Measurements from ENCODE around the gene BLMH. TPM values are rescaled to one million over a fixed set of nuclear protein-coding genes. Genes with fewer than 3 reads are reported as not detected.

BLMH gene
- total RNA-seq, 1 donor from 2014 or later, result 40.3 TPM

DNA sequence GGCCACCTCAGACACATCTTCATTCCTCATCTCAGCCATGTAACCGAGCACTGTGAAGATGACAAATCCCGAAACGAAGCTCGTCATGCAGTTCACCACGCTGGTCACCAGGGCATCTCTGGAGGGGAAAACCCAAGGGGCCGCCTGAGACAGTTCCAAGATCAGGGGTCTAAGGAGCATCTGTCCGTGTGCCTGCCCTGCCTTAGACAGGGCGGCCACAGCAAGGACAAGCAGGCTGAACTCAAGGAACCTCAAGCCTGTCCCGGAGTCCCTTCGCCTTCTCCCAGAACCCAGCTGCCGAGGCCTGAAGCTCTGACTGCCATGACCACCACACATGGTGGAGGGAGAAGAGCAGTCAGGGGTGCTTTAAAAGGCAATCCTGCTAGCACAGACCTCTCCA lies 79.0 kb downstream of the BLMH start:
- ATAC-seq (ENCODE audit: low read depth) (peak; percentile 47), DNase-seq (no peak)
- Mint-ChIP-seq H3K4me1 (peaks cover 9% of the 10 kb centered on the region), H3K27ac (no peak overlapping the region), H3K9me3 (no peaks in the 10 kb centered on the region), H3K4me3 (no peak overlapping the region), H3K36me3 (ENCODE audit: low read depth) (no peaks in the 10 kb centered on the region), H3K27me3 (peaks cover 4% of the 10 kb centered on the region)
- TF ChIP-seq, protein P1, sequence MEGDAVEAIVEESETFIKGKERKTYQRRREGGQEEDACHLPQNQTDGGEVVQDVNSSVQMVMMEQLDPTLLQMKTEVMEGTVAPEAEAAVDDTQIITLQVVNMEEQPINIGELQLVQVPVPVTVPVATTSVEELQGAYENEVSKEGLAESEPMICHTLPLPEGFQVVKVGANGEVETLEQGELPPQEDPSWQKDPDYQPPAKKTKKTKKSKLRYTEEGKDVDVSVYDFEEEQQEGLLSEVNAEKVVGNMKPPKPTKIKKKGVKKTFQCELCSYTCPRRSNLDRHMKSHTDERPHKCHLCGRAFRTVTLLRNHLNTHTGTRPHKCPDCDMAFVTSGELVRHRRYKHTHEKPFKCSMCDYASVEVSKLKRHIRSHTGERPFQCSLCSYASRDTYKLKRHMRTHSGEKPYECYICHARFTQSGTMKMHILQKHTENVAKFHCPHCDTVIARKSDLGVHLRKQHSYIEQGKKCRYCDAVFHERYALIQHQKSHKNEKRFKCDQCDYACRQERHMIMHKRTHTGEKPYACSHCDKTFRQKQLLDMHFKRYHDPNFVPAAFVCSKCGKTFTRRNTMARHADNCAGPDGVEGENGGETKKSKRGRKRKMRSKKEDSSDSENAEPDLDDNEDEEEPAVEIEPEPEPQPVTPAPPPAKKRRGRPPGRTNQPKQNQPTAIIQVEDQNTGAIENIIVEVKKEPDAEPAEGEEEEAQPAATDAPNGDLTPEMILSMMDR (IDR thresholded peaks at IDR 0.05), result no peak
- ChIA-PET CTCF (no interaction called here), POLR2A (interaction anchor here (0.6 kb wide), 1 partner anchor 95 kb away, joined by 4 read pairs; no protein-coding TSS in a partner anchor)
- intact Hi-C loops (cut with micrococcal nuclease), result no loop called here

DNA sequence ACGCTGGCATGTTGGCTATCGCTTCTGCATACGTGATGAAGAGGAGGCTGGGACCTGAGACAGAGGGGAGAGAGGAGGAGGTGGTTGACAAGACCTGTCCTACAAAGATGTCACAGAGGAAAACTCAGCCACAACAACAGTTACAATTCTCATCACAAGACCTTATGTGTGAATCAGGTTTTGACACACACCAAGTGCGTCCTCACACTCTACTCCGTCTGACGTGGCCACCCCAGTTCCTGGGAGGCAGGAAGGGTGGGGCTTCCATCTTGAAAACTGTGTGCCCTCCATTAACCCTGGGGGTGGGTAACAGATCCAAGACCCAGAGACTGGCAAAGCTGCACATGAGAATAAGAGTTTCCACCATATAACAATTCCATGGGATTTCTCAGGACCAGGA lies 80.4 kb downstream of the BLMH start:
- TF ChIP-seq, protein P1 (IDR thresholded peaks at IDR 0.05), result no peak
- ATAC-seq (ENCODE audit: low read depth), result no peak
- H3K27me3 Mint-ChIP-seq, result peaks cover 7% of the 10 kb centered on the region
- H3K4me1 Mint-ChIP-seq, result peaks cover 9% of the 10 kb centered on the region
- no peak overlapping the region for H3K27ac Mint-ChIP-seq
- POLR2A ChIA-PET, result no interaction called here
- CTCF ChIA-PET, result no interaction called here
- H3K4me3 Mint-ChIP-seq, result no peak overlapping the region
- no peaks in the 10 kb centered on the region for H3K9me3 Mint-ChIP-seq
- no peaks in the 10 kb centered on the region for H3K36me3 Mint-ChIP-seq (ENCODE audit: low read depth)
- intact Hi-C loops (cut with micrococcal nuclease), result no loop called here
- no peak for DNase-seq

DNA sequence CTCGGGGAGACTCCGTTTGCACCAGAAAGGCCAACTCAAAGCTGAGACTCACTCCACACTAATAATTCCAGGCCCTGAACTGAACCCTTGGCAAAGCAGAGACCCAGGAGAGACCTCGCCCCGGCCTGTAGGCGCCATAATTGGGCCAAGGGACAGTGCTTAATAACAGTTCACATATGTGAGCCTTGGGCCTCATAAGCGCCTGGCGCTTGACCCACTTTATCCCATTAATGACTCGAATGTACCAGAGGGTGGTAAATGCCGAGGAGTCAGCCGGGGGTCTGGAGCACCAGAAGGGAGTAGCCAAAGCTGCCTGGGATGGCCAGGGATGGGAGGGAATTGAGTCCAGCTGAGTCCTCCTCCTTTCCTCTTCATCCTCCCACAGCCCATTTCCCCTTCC lies 80.8 kb downstream of the BLMH start:
- CTCF ChIA-PET, result no interaction called here
- no peaks in the 10 kb centered on the region for H3K9me3 Mint-ChIP-seq
- H3K27ac Mint-ChIP-seq, result no peak overlapping the region
- peaks cover 7% of the 10 kb centered on the region for H3K27me3 Mint-ChIP-seq
- POLR2A ChIA-PET, result no interaction called here
- intact Hi-C loops (cut with micrococcal nuclease), result no loop called here
- TF ChIP-seq, protein P1 (IDR thresholded peaks at IDR 0.05), result no peak
- DNase-seq, result no peak
- no peak for ATAC-seq (ENCODE audit: low read depth)
- peaks cover 9% of the 10 kb centered on the region for H3K4me1 Mint-ChIP-seq
- no peaks in the 10 kb centered on the region for H3K36me3 Mint-ChIP-seq (ENCODE audit: low read depth)
- no peak overlapping the region for H3K4me3 Mint-ChIP-seq

DNA sequence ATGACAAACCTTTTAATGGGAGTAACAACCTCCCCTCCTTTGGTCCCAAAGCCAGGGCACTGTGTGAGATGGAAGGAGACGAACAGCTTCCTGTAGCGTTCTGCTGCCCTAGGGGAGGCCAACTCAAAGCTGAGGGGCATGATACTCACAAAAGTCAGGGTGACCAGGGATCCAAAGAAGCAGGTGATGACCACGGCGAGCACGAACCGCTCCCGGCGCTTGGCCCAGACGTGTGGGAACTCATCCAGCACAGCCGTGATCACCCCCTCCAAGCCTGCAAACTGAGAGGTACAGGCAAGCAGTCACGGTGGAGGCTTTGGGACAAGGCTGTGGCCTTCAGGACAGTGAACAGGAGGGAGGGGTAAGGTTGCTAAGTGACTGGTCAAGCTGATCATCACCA lies 81.4 kb downstream of the BLMH start:
- Mint-ChIP-seq H3K27ac (no peak overlapping the region), H3K4me3 (no peak overlapping the region), H3K4me1 (peaks cover 9% of the 10 kb centered on the region), H3K27me3 (peaks cover 9% of the 10 kb centered on the region), H3K9me3 (no peaks in the 10 kb centered on the region), H3K36me3 (ENCODE audit: low read depth) (no peaks in the 10 kb centered on the region)
- intact Hi-C loops (cut with micrococcal nuclease), result no loop called here
- ChIA-PET CTCF (no interaction called here), POLR2A (no interaction called here)
- DNase-seq, result no peak
- TF ChIP-seq, protein P1 (IDR thresholded peaks at IDR 0.05), result no peak
- no peak for ATAC-seq (ENCODE audit: low read depth)

DNA sequence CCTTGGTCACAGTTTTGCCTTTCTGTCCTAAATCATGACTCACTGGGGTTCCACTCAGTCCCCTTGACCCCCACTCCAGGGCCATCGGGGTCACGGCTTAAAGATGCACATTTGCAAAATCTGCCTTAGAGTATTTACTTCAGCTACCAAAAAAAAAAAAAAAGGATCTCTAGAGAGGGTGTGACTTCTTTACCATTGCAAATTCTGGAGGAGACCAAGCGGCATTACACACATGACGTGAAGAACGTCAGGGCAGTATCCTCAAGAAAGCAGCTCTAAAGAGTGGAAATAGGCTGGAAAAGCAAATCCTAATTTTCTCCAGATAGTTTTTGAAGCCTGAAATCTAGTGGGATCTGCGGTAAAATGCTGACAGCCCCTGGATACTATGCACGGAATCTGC lies 81.8 kb downstream of the BLMH start:
- ChIA-PET CTCF (no interaction called here), POLR2A (no interaction called here)
- intact Hi-C loops (cut with micrococcal nuclease), result no loop called here

More for the DNA sequence above, 81.8 kb downstream of the BLMH start:
- ATAC-seq (ENCODE audit: low read depth) (no peak), DNase-seq (no peak)
- Mint-ChIP-seq H3K27me3 (peaks cover 9% of the 10 kb centered on the region), H3K27ac (no peak overlapping the region), H3K4me3 (no peak overlapping the region), H3K4me1 (peaks cover 9% of the 10 kb centered on the region), H3K36me3 (ENCODE audit: low read depth) (no peaks in the 10 kb centered on the region), H3K9me3 (no peaks in the 10 kb centered on the region)
- TF ChIP-seq, protein P1 (IDR thresholded peaks at IDR 0.05), result no peak

Data from activated B cell treated with CpG ODN at 0.5 μM for 24 hours (primary cell).